Prostate gland (tissue), 2 donors: ENCODE data around the gene BAMBI. TPM values are rescaled to one million over a fixed set of nuclear protein-coding genes. Genes with fewer than 3 reads are reported as not detected.

Experiments used
- DNase-seq: peaks from one replicate; pipeline ENCODE4 v3.0.0-alpha.2; 2019; ENCODE audit warnings: low spot score
- H3K27ac ChIP-seq, 2 donors: fragments of 200-600 bp; sonication (generic); 2 replicates each; pipeline ENCODE4 v1.5.1; 2017 to 2019
- H3K27me3 ChIP-seq: fragments of 200-600 bp; sonication (generic); replicated peaks from 2 replicates; pipeline ENCODE4 v1.5.1; 2019; ENCODE audit not compliant: insufficient read depth
- H3K36me3 ChIP-seq, 2 donors: fragments of 200-600 bp; sonication (generic); 1 replicate in 1 of 2; 2 replicates in 1 of 2; pipeline versions ENCODE4 v1.5.1 to v1.8.1; 2017 to 2019
- H3K4me1 ChIP-seq: fragments of 200-600 bp; sonication (generic); replicated peaks from 2 replicates; pipeline ENCODE4 v1.5.1; 2019
- H3K4me3 ChIP-seq, 2 donors: fragments of 200-600 bp; sonication (generic); 2 replicates each; pipeline ENCODE4 v1.5.1; 2017 to 2019
- H3K9me3 ChIP-seq: fragments of 200-600 bp; sonication (generic); 2 replicates; pipeline ENCODE4 v1.5.1; 2017
- POLR2A ChIP-seq: fragments of 450-650 bp; IDR thresholded peaks from one replicate; pipeline ENCODE4 v1.6.1; 2016; ENCODE audit warnings: antibody characterized with exemption, mild to moderate bottlenecking
- POLR2AphosphoS5 ChIP-seq: sonication (generic); formaldehyde crosslinking; IDR thresholded peaks from one replicate; pipeline ENCODE4 v1.6.1; 2017; ENCODE audit warnings: antibody characterized with exemption
- WGBS: methylation state at CpG from one replicate; pipeline ENCODE4 v1.1.5; 2018; 5-methylcytosine and 5-hydroxymethylcytosine counted together
- intact Hi-C: fragments of 100-400 bp; cut with DNase I; formaldehyde crosslinking; loops from one replicate; pipeline ENCODE4 v1.14.2; 2022
- total RNA-seq, 2 donors: library from RNA; depleted of rRNA; stranded (reverse); fragments of >200 nt; gene quantifications; one replicate each; pipeline ENCODE4 v1.1.0, GENCODE V29; 2016
- TF ChIP-seq, protein P1 (sequence below), 4 experiments: fragments of 200-600 bp in 2 of 4; fragments of 450-650 bp in 2 of 4; sonication (generic) in 2 of 4; IDR thresholded peaks; 1 replicate in 3 of 4; 2 replicates in 1 of 4; pipeline ENCODE4 v1.5.1; 2016 to 2019; ENCODE audit warnings: antibody characterized with exemption in 4 of 4, mild to moderate bottlenecking in 2 of 4, moderate library complexity in 2 of 4

The BAMBI gene
- total RNA-seq, 2 donors from 2014 or later = 3.1 to 58.9 TPM

DNA sequence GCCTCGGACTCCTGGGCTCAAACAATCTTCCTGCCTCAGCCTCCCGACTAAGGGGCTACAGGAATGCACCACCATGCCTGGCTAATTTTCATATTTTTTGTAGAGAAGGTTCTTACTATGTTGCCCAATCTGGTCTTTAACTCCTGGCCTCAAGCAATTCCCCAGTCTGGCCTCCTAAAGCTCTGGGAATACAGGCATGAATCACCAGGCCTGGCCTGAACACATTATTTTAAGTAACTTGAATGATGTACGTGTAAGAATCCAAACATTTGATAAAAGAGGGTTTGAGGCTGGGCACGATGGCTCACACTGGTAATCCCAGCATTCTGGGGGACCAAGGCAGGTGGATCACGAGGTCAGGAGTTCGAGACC is 13.0 kb upstream of the BAMBI start:
- H3K9me3 ChIP-seq = no peaks in the 10 kb centered on the region
- intact Hi-C loops = loop anchor here (2.0 to 5.0 kb wide), 2 partner anchors 468 to 640 kb away; no protein-coding TSS in a partner anchor
- no peaks in the 10 kb centered on the region for H3K4me1 ChIP-seq
- TF ChIP-seq POLR2A = no peak
- TF ChIP-seq POLR2AphosphoS5 = no peak
- TF ChIP-seq, protein P1, sequence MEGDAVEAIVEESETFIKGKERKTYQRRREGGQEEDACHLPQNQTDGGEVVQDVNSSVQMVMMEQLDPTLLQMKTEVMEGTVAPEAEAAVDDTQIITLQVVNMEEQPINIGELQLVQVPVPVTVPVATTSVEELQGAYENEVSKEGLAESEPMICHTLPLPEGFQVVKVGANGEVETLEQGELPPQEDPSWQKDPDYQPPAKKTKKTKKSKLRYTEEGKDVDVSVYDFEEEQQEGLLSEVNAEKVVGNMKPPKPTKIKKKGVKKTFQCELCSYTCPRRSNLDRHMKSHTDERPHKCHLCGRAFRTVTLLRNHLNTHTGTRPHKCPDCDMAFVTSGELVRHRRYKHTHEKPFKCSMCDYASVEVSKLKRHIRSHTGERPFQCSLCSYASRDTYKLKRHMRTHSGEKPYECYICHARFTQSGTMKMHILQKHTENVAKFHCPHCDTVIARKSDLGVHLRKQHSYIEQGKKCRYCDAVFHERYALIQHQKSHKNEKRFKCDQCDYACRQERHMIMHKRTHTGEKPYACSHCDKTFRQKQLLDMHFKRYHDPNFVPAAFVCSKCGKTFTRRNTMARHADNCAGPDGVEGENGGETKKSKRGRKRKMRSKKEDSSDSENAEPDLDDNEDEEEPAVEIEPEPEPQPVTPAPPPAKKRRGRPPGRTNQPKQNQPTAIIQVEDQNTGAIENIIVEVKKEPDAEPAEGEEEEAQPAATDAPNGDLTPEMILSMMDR (IDR thresholded peaks at IDR 0.05) = no peak
- no peak overlapping the region for H3K27ac ChIP-seq
- H3K4me3 ChIP-seq = no peak overlapping the region
- 69% methylated on average over 6 of the region's 6 CpGs for WGBS
- no peak for DNase-seq
- H3K36me3 ChIP-seq = no peaks in the 10 kb centered on the region
- peaks cover 8% of the 10 kb centered on the region for H3K27me3 ChIP-seq

DNA sequence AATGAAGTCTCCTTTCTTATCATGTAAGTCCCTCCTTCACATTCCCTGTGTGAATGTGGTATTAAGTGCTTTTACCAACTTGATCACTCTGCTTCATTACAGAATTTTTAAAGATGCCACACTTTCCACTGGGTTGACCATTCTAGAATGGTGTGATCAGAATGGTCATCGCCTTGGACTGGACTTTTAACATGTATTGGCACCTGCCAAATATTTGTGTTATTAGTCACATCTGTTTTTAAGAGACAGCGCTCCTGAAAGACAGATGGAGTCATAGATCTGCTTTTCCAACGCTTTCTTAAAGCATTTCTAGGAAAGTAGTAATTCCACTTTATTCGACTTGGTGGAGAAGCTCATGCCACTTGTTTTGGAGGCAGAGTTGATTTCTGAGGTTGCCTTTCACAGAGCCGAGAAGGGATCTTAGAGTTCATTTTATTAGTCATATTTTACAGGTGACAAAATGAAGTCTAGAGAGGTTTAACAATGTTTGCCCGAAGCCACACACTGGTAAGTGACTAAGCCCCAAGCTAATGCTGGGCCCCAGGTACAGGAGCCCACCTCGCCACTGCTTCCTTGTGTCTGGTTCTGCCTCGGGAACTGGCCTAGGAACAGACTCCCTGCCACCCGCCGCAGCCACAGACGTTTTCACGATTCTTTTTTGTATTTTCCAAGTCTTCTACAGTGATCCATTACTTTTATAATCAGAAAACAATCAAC is 10.4 kb upstream of the BAMBI start:
- no peaks in the 10 kb centered on the region for H3K36me3 ChIP-seq
- TF ChIP-seq POLR2AphosphoS5 = no peak
- TF ChIP-seq POLR2A = no peak
- TF ChIP-seq, protein P1 (IDR thresholded peaks at IDR 0.05) = no peak
- H3K9me3 ChIP-seq = no peaks in the 10 kb centered on the region
- 83% methylated on average over 12 of the region's 12 CpGs for WGBS
- DNase-seq = no peak
- intact Hi-C loops = loop anchor here (5.0 kb wide), 1 partner anchor 325 kb away; no protein-coding TSS in a partner anchor
- no peak overlapping the region for H3K27ac ChIP-seq
- H3K4me3 ChIP-seq = no peak overlapping the region
- H3K4me1 ChIP-seq = no peaks in the 10 kb centered on the region
- H3K27me3 ChIP-seq = peaks cover 18% of the 10 kb centered on the region

DNA sequence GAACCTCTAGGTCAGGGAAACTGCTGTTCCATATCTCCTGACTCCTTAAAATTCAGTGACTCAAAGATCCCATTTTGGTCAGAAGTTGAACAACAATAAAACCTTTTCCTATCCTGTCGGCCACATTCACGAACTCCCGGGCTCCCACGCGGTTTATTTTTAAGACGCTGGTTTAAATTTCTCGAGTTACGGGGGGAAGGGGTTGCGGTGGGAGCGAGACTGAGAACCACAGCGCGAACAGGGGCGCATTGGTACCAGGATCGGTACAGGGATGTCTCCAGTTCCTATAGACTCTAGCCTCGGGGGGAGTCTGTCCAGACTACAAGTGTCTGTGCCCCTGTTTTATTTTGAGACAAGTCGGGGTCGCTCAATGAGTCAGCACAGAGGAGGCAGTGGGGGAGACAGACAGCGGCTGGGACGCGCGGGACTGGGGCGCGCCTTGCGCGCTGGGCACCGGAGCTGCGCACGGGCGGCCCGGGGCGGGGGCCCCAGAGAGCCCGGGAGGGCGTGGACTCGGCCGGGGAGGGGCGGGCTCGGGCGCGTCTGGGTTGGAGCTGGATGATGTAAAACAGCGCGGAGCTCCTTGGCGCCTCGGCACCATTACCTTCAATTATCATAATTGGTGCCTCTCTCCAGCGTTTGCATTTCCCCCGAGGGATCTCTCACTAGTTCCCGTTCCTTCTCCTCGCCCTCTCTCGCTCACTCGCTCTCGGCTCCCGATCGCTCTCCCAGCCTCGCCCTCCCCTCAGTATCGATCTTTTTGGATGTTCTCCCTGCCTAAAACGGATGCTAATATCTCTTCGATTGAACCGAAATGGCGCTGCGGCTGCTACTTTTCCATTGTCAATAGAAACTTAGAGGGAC is 8.7 kb upstream of the BAMBI start:
- intact Hi-C loops = loop anchor here (5.0 kb wide), 1 partner anchor 324 kb away; no protein-coding TSS in a partner anchor
- Histone ChIP-seq H3K4me3 (peak overlapping the region; percentile 1 to 2), H3K9me3 (no peaks in the 10 kb centered on the region), H3K27me3 (peaks cover 18% of the 10 kb centered on the region), H3K27ac (no peak overlapping the region), H3K36me3 (no peaks in the 10 kb centered on the region), H3K4me1 (no peaks in the 10 kb centered on the region)
- TF ChIP-seq POLR2AphosphoS5 (no peak), POLR2A (no peak)
- TF ChIP-seq, protein P1 (IDR thresholded peaks at IDR 0.05) = no peak
- 4% methylated on average over 59 of the region's 59 CpGs for WGBS
- peak; percentile 9 for DNase-seq

DNA sequence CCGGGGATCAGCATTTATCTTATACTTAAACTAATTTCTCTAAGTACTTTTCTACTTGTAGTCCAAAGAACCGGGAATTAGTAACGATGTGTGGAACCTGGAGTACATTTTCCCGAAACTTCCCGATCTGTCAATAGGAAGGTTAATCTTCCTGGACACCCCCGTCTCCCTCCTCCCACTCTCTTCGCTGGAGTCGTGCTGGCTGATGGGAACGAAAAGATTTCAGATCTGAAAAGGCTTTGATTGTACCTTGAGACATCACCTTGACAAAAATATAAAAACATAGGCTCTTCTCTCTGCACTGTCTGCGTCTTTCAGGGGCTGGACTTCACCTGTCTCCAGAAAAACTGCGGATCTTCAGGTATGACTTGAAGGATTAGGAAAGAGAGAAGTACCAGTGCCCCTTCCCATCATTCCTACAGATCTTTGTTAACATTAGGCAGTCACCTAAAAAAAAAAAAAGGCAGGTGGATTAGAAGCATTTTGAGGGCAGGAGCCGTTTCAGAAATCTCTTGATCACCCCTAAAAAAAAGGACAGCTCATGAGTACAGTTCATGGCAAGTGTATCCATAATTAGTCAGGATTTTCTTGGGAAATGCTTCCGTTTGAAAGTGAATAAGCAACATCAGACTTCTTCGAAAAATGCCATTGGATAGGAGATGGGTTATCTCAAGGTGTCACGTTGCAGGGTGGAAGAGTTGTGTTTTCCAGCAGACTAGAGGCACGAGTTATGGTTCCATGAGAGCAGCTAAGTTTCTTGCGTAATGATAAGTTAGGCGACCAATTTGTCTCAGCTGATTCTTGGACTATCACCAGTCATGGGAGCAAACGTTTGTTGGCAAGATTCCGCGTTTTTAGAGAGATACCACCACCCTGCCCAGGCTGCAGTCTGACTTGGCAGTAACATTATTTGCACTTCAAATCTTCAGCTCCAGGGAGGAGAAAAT is 7.8 kb upstream of the BAMBI start:
- no peak overlapping the region for H3K4me3 ChIP-seq

More for the DNA sequence above, 7.8 kb upstream of the BAMBI start:
- no peak for DNase-seq
- Histone ChIP-seq H3K27me3 (peaks cover 18% of the 10 kb centered on the region), H3K9me3 (no peaks in the 10 kb centered on the region), H3K27ac (no peak overlapping the region), H3K36me3 (no peaks in the 10 kb centered on the region), H3K4me1 (no peaks in the 10 kb centered on the region)
- TF ChIP-seq, protein P1 (IDR thresholded peaks at IDR 0.05) = no peak
- TF ChIP-seq POLR2A = no peak
- no peak for TF ChIP-seq POLR2AphosphoS5
- WGBS = 37% methylated on average over 21 of the region's 21 CpGs
- intact Hi-C loops = loop anchor here (5.0 to 10.0 kb wide), 2 partner anchors 135 to 323 kb away; no protein-coding TSS in a partner anchor
